Large intestine (tissue), 3 donors: ENCODE measurements around the gene VSIG10L. TPM values are rescaled to one million over a fixed set of nuclear protein-coding genes. Genes with fewer than 3 reads are reported as not detected.

Source experiments
- DNase-seq, 2 donors: peaks; one replicate each; pipeline versions ENCODE4 v3.0.0 to v3.0.0-alpha.2; 2013
- H3K27ac ChIP-seq: one replicate; pipeline ENCODE4 v1.5.1; 2013; ENCODE audit warnings: low read length
- H3K27me3 ChIP-seq: 2 replicates; pipeline ENCODE4 v1.6.1; 2013; ENCODE audit warnings: low read length; ENCODE audit not compliant: control insufficient read depth, insufficient read depth
- H3K36me3 ChIP-seq: 2 replicates; pipeline ENCODE4 v1.6.1; 2013; ENCODE audit warnings: low read length; ENCODE audit not compliant: control insufficient read depth, insufficient read depth
- H3K4me1 ChIP-seq: one replicate; pipeline ENCODE4 v1.6.1; 2013; ENCODE audit warnings: low read length; ENCODE audit not compliant: control insufficient read depth, insufficient read depth
- H3K4me3 ChIP-seq: one replicate; pipeline ENCODE4 v1.5.1; 2013; ENCODE audit warnings: low read length
- H3K9me3 ChIP-seq: one replicate; pipeline ENCODE4 v1.6.1; 2013; ENCODE audit warnings: mild to moderate bottlenecking, low read depth, low read length, moderate library complexity; ENCODE audit not compliant: control insufficient read depth
- WGBS: methylation state at CpG from one replicate; pipeline ENCODE4 v1.1.5; 2013; ENCODE audit warnings: low lambda C conversion rate; ENCODE audit not compliant: insufficient coverage; 5-methylcytosine and 5-hydroxymethylcytosine counted together
- polyA plus RNA-seq: library from polyadenylated mRNA; unstranded; fragments of 120-200 nt; gene quantifications from one replicate; pipeline ENCODE4 v1.2.1, GENCODE V29; 2013

Gene VSIG10L
- polyA plus RNA-seq, 1 donor: 2.2 TPM

- 100% methylated on average over 1 of the region's 11 CpGs for WGBS
- no peaks in the 10 kb centered on the region for H3K4me1 ChIP-seq
- H3K36me3 ChIP-seq: peaks cover 51% of the 10 kb centered on the region
- no peaks in the 10 kb centered on the region for H3K27me3 ChIP-seq
- H3K27ac ChIP-seq: no peak overlapping the region
- H3K9me3 ChIP-seq: no peaks in the 10 kb centered on the region
- no peak overlapping the region for H3K4me3 ChIP-seq
- no peak for DNase-seq
Measured at GRCh38 chr19:51351266-51351990, 9.5 kb upstream of the VSIG10L start.

- Histone ChIP-seq H3K4me3 (no peak overlapping the region), H3K9me3 (no peaks in the 10 kb centered on the region), H3K4me1 (no peaks in the 10 kb centered on the region), H3K27me3 (no peaks in the 10 kb centered on the region), H3K27ac (no peak overlapping the region), H3K36me3 (peaks cover 60% of the 10 kb centered on the region)
- 100% methylated on average over 1 of the region's 10 CpGs for WGBS
- DNase-seq: no peak
Measured at GRCh38 chr19:51347209-51347928, 5.4 kb upstream of the VSIG10L start.

- H3K4me1 ChIP-seq: no peaks in the 10 kb centered on the region
- no peaks in the 10 kb centered on the region for H3K27me3 ChIP-seq
- peaks cover 54% of the 10 kb centered on the region for H3K36me3 ChIP-seq
- no CpG with 5 or more reads among the region's 17 CpGs for WGBS
- no peak overlapping the region for H3K27ac ChIP-seq
- H3K9me3 ChIP-seq: no peaks in the 10 kb centered on the region
- no peak overlapping the region for H3K4me3 ChIP-seq
- DNase-seq: no peak
Measured at GRCh38 chr19:51346742-51347141, 4.8 kb upstream of the VSIG10L start.

- DNase-seq: no peak
- Histone ChIP-seq H3K27me3 (peaks cover 8% of the 10 kb centered on the region), H3K36me3 (peaks cover 40% of the 10 kb centered on the region), H3K4me3 (no peak overlapping the region), H3K27ac (no peak overlapping the region), H3K4me1 (no peaks in the 10 kb centered on the region), H3K9me3 (no peaks in the 10 kb centered on the region)
- WGBS: no CpG with 5 or more reads among the region's 9 CpGs
Measured at GRCh38 chr19:51345076-51345620, 3.2 kb upstream of the VSIG10L start.

- no peak overlapping the region for H3K27ac ChIP-seq
- no peak for DNase-seq
- peaks cover 6% of the 10 kb centered on the region for H3K4me1 ChIP-seq
- H3K27me3 ChIP-seq: peaks cover 8% of the 10 kb centered on the region
- H3K4me3 ChIP-seq: no peak overlapping the region
- H3K9me3 ChIP-seq: no peaks in the 10 kb centered on the region
- no CpG with 5 or more reads among the region's 9 CpGs for WGBS
- H3K36me3 ChIP-seq: peaks cover 31% of the 10 kb centered on the region
Measured at GRCh38 chr19:51342631-51343569, 961 bp upstream of the VSIG10L start.

- WGBS: no CpG with 5 or more reads among the region's 18 CpGs
- Histone ChIP-seq H3K4me3 (no peak overlapping the region), H3K27ac (no peak overlapping the region), H3K4me1 (peaks cover 6% of the 10 kb centered on the region), H3K36me3 (peaks cover 13% of the 10 kb centered on the region), H3K9me3 (no peaks in the 10 kb centered on the region), H3K27me3 (peaks cover 8% of the 10 kb centered on the region)
- no peak for DNase-seq
Measured at GRCh38 chr19:51341066-51341465, 873 bp downstream of the VSIG10L start.

- peak overlapping the region; percentile 73 for H3K27ac ChIP-seq
- peak; percentile 96 for DNase-seq
- H3K27me3 ChIP-seq: peaks cover 8% of the 10 kb centered on the region
- H3K4me1 ChIP-seq: peaks cover 6% of the 10 kb centered on the region
- no peaks in the 10 kb centered on the region for H3K9me3 ChIP-seq
- H3K36me3 ChIP-seq: peaks cover 7% of the 10 kb centered on the region
- H3K4me3 ChIP-seq: peak overlapping the region; percentile 66
- WGBS: no CpG with 5 or more reads among the region's 107 CpGs
Measured at GRCh38 chr19:51339687-51340656, 2.0 kb downstream of the VSIG10L start.

GRCh38 chr19:51339313-51339686 lies 2.6 kb downstream of the VSIG10L start:
- no peak for DNase-seq
- 4% methylated on average over 4 of the region's 10 CpGs for WGBS
- peak overlapping the region; percentile 66 for H3K4me3 ChIP-seq
- H3K36me3 ChIP-seq: peaks cover 2% of the 10 kb centered on the region
- peaks cover 8% of the 10 kb centered on the region for H3K27me3 ChIP-seq
- peaks cover 6% of the 10 kb centered on the region for H3K4me1 ChIP-seq
- peak overlapping the region; percentile 73 for H3K27ac ChIP-seq
- no peaks in the 10 kb centered on the region for H3K9me3 ChIP-seq

- no peaks in the 10 kb centered on the region for H3K36me3 ChIP-seq
- DNase-seq: peak; percentile 64 to 90
- H3K4me3 ChIP-seq: peak overlapping the region; percentile 66
- H3K27ac ChIP-seq: peak overlapping the region; percentile 73
- peaks cover 6% of the 10 kb centered on the region for H3K4me1 ChIP-seq
- H3K9me3 ChIP-seq: no peaks in the 10 kb centered on the region
- WGBS: 16% methylated on average over 5 of the region's 43 CpGs
- H3K27me3 ChIP-seq: peaks cover 8% of the 10 kb centered on the region
Measured at GRCh38 chr19:51338563-51339312, 3.2 kb downstream of the VSIG10L start.
